GM12878 (cell line): ENCODE data around the gene SERINC5. TPM values are rescaled to one million over a fixed set of nuclear protein-coding genes. Genes with fewer than 3 reads are reported as not detected.

ENCODE experiments used
- ATAC-seq: fragments of 200-7000 bp; cut with Tn5 transposase; 3 replicates; pipeline ENCODE4 v1.9.1; 2020; ENCODE audit warnings: mild to moderate bottlenecking, moderate library complexity
- BruUV-seq: library from RNA; stranded (reverse); fragments of 400-500 nt; replicated peaks from 2 replicates; lab custom pipeline; 2021; lab: Mats Ljungman, UMichigan
- CTCF ChIA-PET: fragments of 300-600 bp; sonication (Branson Sonifier 250); formaldehyde crosslinking; extraction: SDS; loops from one replicate; lab custom pipeline; 2021; ENCODE audit warnings: inconsistent platforms; lab: Yijun Ruan, JAX
- POLR2A ChIA-PET: fragments of 350-600 bp; formaldehyde crosslinking; extraction: SDS; loops from one replicate; lab custom pipeline; 2021; ENCODE audit warnings: inconsistent platforms; lab: Charles Lee
- RAD21 ChIA-PET: fragments of 300-600 bp; sonication (Branson Sonifier 250); formaldehyde crosslinking; loops from one replicate; lab custom pipeline; 2023; ENCODE audit warnings: antibody characterized with exemption; ENCODE audit not compliant: unreplicated experiment; lab: Charles Lee
- SMC1A ChIA-PET: fragments of 300-600 bp; sonication (Branson Sonifier 250); formaldehyde crosslinking; loops from one replicate; lab custom pipeline; 2023; ENCODE audit not compliant: unreplicated experiment, uncharacterized antibody; lab: Charles Lee
- DNase-seq: peaks from one replicate; pipeline ENCODE4 v3.0.0-alpha.2; 2011; ENCODE audit warnings: low read depth, low spot score
- FAIRE-seq: peaks from 3 replicates; lab custom pipeline; 2011; peaks lifted over from hg19 to GRCh38; lab: Jason Lieb, UNC
- H2AFZ ChIP-seq: 2 replicates; pipeline ENCODE4 v1.6.0; 2011; ENCODE audit warnings: low read depth, low read length, control low read depth; ENCODE audit not compliant: control insufficient read depth
- H3K27ac ChIP-seq: 2 replicates; pipeline ENCODE4 v1.5.1; 2011; ENCODE audit warnings: control low read depth; ENCODE audit not compliant: control insufficient read depth, insufficient read depth
- H3K27me3 ChIP-seq, 2 experiments: replicated peaks in 1 of 2; 2 replicates each; pipeline versions ENCODE4 v1.6.0 to v1.6.1; 2011; ENCODE audit warnings: low read length in 1 of 2; ENCODE audit not compliant: control insufficient read depth in 2 of 2, insufficient read depth in 2 of 2
- H3K36me3 ChIP-seq, 2 experiments: 2 replicates each; pipeline ENCODE4 v1.5.1; 2011; ENCODE audit warnings: low read length in 1 of 2; ENCODE audit not compliant: control insufficient read depth in 2 of 2, insufficient read depth in 2 of 2
- H3K4me1 ChIP-seq: 2 replicates; pipeline ENCODE4 v1.6.1; 2011; ENCODE audit warnings: mild to moderate bottlenecking, low read length, moderate library complexity, mixed read lengths; ENCODE audit not compliant: control insufficient read depth, insufficient read depth
- H3K4me2 ChIP-seq: 2 replicates; pipeline ENCODE4 v1.6.0; 2011; ENCODE audit warnings: control low read depth; ENCODE audit not compliant: control insufficient read depth, insufficient read depth
- H3K4me3 ChIP-seq: fragments of 200-600 bp; sonication (generic); 2 replicates; pipeline ENCODE4 v1.5.1; 2016
- H3K79me2 ChIP-seq: 2 replicates; pipeline ENCODE4 v1.6.0; 2011; ENCODE audit warnings: low read length; ENCODE audit not compliant: control insufficient read depth, insufficient read depth
- H3K9ac ChIP-seq: 2 replicates; pipeline ENCODE4 v1.8.0; 2011; ENCODE audit warnings: low read length, control low read depth, mixed read lengths; ENCODE audit not compliant: control insufficient read depth, insufficient read depth
- H3K9me3 ChIP-seq: replicated peaks from 3 replicates; pipeline ENCODE4 v1.5.1; 2011; ENCODE audit warnings: mild to moderate bottlenecking, low read length; ENCODE audit not compliant: control insufficient read depth, insufficient read depth
- H4K20me1 ChIP-seq: 2 replicates; pipeline ENCODE4 v1.6.0; 2011; ENCODE audit not compliant: control insufficient read depth, insufficient read depth
- BACH1 ChIP-seq: fragments of 450-650 bp; IDR thresholded peaks from 2 replicates; pipeline ENCODE4 v1.6.1; 2017; ENCODE audit warnings: mild to moderate bottlenecking, borderline replicate concordance
- BRCA1 ChIP-seq: IDR thresholded peaks from 2 replicates; pipeline ENCODE4 v1.6.1; 2011; ENCODE audit warnings: low read depth, low read length, improper control_type of control experiment
- CBFB ChIP-seq: IDR thresholded peaks from 2 replicates; pipeline ENCODE4 v1.6.1; 2016; ENCODE audit warnings: antibody characterized with exemption, low read depth
- FOXM1 ChIP-seq: IDR thresholded peaks from 2 replicates; pipeline ENCODE4 v1.6.1; 2012; ENCODE audit warnings: low read depth, mild to moderate bottlenecking, inconsistent platforms, low read length, moderate library complexity
- MLLT1 ChIP-seq: fragments of 450-650 bp; IDR thresholded peaks from 2 replicates; pipeline ENCODE4 v1.6.1; 2016; ENCODE audit warnings: mild to moderate bottlenecking
- NR2C2 ChIP-seq: IDR thresholded peaks from 2 replicates; pipeline ENCODE4 v1.6.1; 2011; ENCODE audit warnings: borderline replicate concordance, low read depth; ENCODE audit not compliant: control insufficient read depth, insufficient read length
- RFX5 ChIP-seq: IDR thresholded peaks from 2 replicates; pipeline ENCODE4 v1.6.1; 2011; ENCODE audit warnings: low read depth, low read length, improper control_type of control experiment
- SMAD1 ChIP-seq: fragments of 450-650 bp; IDR thresholded peaks from 2 replicates; pipeline ENCODE4 v1.6.1; 2018; ENCODE audit warnings: mild to moderate bottlenecking, low read depth; ENCODE audit not compliant: partially characterized antibody
- STAT3 ChIP-seq: IDR thresholded peaks from 2 replicates; pipeline ENCODE4 v1.6.1; 2011; ENCODE audit warnings: low read depth, low read length, improper control_type of control experiment
- TCF3 ChIP-seq: IDR thresholded peaks from 2 replicates; pipeline ENCODE4 v1.6.1; 2012; ENCODE audit warnings: low read depth, mild to moderate bottlenecking, low read length, borderline replicate concordance; ENCODE audit not compliant: insufficient read depth
- ZBED1 ChIP-seq: IDR thresholded peaks from 2 replicates; pipeline ENCODE4 v1.6.1; 2016; ENCODE audit warnings: borderline replicate concordance
- in situ Hi-C: fragments of 300-500 bp; cut with MboI; formaldehyde crosslinking; loops from 9 replicates; pipeline ENCODE4 v1.14.3; 2018; ENCODE audit warnings: mixed read lengths
- intact Hi-C: fragments of 100-400 bp; cut with micrococcal nuclease; formaldehyde crosslinking; loops from one replicate; pipeline ENCODE4 v1.14.2; 2022; ENCODE audit not compliant: unreplicated experiment
- polyA plus RNA-seq, 11 experiments: library from polyadenylated mRNA; depleted of rRNA in 4 of 11; unstranded in 6 of 11; stranded (reverse) in 5 of 11; fragments of >200 nt; fragmentation: Nextera tagmentation in 4 of 11; fragmentation: Illumina TruSeq in 1 of 11; extraction: Ambion mirVana in 4 of 11; extraction: Trizol in 1 of 11; gene quantifications; 1 replicate in 1 of 11; 2 replicates in 10 of 11; pipeline versions ENCODE4 v1.2.1 to v1.2.3, GENCODE V29; 2011 to 2016; ENCODE audit warnings: inconsistent platforms in 2 of 11, missing spikeins in 2 of 11, low read depth in 1 of 11
- total RNA-seq, 4 experiments: library from RNA; depleted of rRNA in 3 of 4; stranded (reverse); fragments of >200 nt in 3 of 4; fragmentation: Illumina TruSeq in 1 of 4; extraction: Trizol in 1 of 4; gene quantifications; 2 replicates each; pipeline versions ENCODE4 v1.2.1 to v1.2.3, GENCODE V29; 2013 to 2021
- TF ChIP-seq, protein P1 (sequence below): IDR thresholded peaks from 2 replicates; pipeline ENCODE4 v1.6.1; 2011; ENCODE audit warnings: borderline replicate concordance, low read depth, mild to moderate bottlenecking, moderate library complexity, low read length; ENCODE audit not compliant: insufficient read depth, poor library complexity, severe bottlenecking
- TF ChIP-seq, protein P2 (sequence below): fragments of 450-650 bp; IDR thresholded peaks from 2 replicates; pipeline ENCODE4 v1.6.1; 2017; ENCODE audit warnings: mild to moderate bottlenecking, moderate library complexity
- TF ChIP-seq, protein P3 (sequence below): fragments of 450-650 bp; IDR thresholded peaks from 2 replicates; pipeline ENCODE4 v1.6.1; 2018; ENCODE audit warnings: borderline replicate concordance, mild to moderate bottlenecking; ENCODE audit not compliant: partially characterized antibody

SERINC5 gene
- total and polyA plus RNA-seq, 10 of the 15 experiments (the other 5 are each of a cell fraction or from before 2014, with no cell fraction given) = 0.66 to 7.0 (median 2.8) TPM

- TF ChIP-seq TCF3 (no peak), BACH1 (no peak), ZBED1 (no peak), FOXM1 (no peak), CBFB (no peak), BRCA1 (no peak)
Measured at GRCh38 chr5:80277191-80277590, 21.3 kb upstream of the SERINC5 start (continued).

DNA sequence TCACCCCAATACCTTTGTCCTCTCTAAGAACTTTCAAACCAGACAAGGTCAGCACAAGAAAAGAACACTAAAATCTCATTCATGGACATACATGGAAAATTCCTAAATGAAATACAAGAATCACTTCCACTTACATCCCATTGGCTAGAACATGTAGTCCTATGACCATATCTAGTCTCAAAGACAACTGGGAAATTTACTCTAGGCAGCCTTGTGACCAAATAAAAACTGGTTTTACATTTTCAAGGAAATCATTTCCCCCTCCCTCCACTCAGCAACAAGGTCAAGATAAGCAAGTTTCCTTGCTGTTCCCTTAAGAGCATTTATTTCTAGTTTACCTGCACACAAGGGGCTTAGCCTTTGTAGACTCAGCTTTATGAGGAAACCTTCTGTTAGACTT, 20.3 kb upstream of the SERINC5 start:
- ATAC-seq (no peak), DNase-seq (no peak), FAIRE-seq (no peak)
- in situ Hi-C loops (no loop called here), intact Hi-C loops (no loop called here)
- Histone ChIP-seq H4K20me1 (no peaks in the 10 kb centered on the region), H3K27me3 (no peaks in the 10 kb centered on the region), H3K4me2 (no peak overlapping the region), H2AFZ (no peak overlapping the region), H3K4me1 (no peaks in the 10 kb centered on the region), H3K27ac (no peak overlapping the region), H3K4me3 (no peak overlapping the region), H3K9ac (no peak overlapping the region), H3K79me2 (no peaks in the 10 kb centered on the region), H3K9me3 (no peaks in the 10 kb centered on the region), H3K36me3 (no peaks in the 10 kb centered on the region)
- CTCF ChIA-PET = interaction anchor here (0.8 to 11.5 kb wide), 7 partner anchors 9 to 192 kb away, joined by 3 to 168 read pairs (median 6); no protein-coding TSS in a partner anchor
- BruUV-seq = no TSS peak
- SMC1A ChIA-PET = interaction anchor here (1.0 to 9.2 kb wide), 8 partner anchors 19 to 186 kb away, joined by 3 to 89 read pairs (median 4); no protein-coding TSS in a partner anchor
- RAD21 ChIA-PET = interaction anchor here (1.3 to 9.5 kb wide), 3 partner anchors 14 to 192 kb away, joined by 3 to 114 read pairs (median 6); no protein-coding TSS in a partner anchor
- POLR2A ChIA-PET = no interaction called here
- TF ChIP-seq, protein P1, sequence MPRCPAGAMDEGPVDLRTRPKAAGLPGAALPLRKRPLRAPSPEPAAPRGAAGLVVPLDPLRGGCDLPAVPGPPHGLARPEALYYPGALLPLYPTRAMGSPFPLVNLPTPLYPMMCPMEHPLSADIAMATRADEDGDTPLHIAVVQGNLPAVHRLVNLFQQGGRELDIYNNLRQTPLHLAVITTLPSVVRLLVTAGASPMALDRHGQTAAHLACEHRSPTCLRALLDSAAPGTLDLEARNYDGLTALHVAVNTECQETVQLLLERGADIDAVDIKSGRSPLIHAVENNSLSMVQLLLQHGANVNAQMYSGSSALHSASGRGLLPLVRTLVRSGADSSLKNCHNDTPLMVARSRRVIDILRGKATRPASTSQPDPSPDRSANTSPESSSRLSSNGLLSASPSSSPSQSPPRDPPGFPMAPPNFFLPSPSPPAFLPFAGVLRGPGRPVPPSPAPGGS = no peak
- TF ChIP-seq NR2C2 (no peak), RFX5 (no peak), SMAD1 (no peak), MLLT1 (no peak), STAT3 (no peak)
- TF ChIP-seq, protein P2, sequence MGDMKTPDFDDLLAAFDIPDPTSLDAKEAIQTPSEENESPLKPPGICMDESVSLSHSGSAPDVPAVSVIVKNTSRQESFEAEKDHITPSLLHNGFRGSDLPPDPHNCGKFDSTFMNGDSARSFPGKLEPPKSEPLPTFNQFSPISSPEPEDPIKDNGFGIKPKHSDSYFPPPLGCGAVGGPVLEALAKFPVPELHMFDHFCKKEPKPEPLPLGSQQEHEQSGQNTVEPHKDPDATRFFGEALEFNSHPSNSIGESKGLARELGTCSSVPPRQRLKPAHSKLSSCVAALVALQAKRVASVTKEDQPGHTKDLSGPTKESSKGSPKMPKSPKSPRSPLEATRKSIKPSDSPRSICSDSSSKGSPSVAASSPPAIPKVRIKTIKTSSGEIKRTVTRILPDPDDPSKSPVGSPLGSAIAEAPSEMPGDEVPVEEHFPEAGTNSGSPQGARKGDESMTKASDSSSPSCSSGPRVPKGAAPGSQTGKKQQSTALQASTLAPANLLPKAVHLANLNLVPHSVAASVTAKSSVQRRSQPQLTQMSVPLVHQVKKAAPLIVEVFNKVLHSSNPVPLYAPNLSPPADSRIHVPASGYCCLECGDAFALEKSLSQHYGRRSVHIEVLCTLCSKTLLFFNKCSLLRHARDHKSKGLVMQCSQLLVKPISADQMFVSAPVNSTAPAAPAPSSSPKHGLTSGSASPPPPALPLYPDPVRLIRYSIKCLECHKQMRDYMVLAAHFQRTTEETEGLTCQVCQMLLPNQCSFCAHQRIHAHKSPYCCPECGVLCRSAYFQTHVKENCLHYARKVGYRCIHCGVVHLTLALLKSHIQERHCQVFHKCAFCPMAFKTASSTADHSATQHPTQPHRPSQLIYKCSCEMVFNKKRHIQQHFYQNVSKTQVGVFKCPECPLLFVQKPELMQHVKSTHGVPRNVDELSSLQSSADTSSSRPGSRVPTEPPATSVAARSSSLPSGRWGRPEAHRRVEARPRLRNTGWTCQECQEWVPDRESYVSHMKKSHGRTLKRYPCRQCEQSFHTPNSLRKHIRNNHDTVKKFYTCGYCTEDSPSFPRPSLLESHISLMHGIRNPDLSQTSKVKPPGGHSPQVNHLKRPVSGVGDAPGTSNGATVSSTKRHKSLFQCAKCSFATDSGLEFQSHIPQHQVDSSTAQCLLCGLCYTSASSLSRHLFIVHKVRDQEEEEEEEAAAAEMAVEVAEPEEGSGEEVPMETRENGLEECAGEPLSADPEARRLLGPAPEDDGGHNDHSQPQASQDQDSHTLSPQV = no peak
- TF ChIP-seq, protein P3, sequence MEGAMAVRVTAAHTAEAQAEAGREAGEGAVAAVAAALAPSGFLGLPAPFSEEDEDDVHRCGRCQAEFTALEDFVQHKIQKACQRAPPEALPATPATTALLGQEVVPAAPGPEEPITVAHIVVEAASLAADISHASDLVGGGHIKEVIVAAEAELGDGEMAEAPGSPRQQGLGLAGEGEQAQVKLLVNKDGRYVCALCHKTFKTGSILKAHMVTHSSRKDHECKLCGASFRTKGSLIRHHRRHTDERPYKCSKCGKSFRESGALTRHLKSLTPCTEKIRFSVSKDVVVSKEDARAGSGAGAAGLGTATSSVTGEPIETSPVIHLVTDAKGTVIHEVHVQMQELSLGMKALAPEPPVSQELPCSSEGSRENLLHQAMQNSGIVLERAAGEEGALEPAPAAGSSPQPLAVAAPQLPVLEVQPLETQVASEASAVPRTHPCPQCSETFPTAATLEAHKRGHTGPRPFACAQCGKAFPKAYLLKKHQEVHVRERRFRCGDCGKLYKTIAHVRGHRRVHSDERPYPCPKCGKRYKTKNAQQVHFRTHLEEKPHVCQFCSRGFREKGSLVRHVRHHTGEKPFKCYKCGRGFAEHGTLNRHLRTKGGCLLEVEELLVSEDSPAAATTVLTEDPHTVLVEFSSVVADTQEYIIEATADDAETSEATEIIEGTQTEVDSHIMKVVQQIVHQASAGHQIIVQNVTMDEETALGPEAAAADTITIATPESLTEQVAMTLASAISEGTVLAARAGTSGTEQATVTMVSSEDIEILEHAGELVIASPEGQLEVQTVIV = no peak
